Adrenal gland (tissue), 12 donors: ENCODE measurements around the gene CBX4. TPM values are rescaled to one million over a fixed set of nuclear protein-coding genes. Genes with fewer than 3 reads are reported as not detected.

Experiments used
- DNase-seq, 7 donors: peaks; one replicate each; pipeline ENCODE4 v3.0.0-alpha.2; 2019 to 2020
- H3K27ac ChIP-seq, 5 donors: fragments of 200-600 bp; sonication (generic) in 4 of 5; 1 replicate in 3 of 5; 2 replicates in 2 of 5; pipeline versions ENCODE4 v1.5.1 to v1.8.0; 2016 to 2020; ENCODE audit warnings: mild to moderate bottlenecking in 1 of 5
- H3K27me3 ChIP-seq: fragments of 200-600 bp; 2 replicates; pipeline ENCODE4 v1.8.0; 2021
- H3K36me3 ChIP-seq, 2 donors: fragments of 200-600 bp; replicated peaks in 1 of 2; 1 replicate in 1 of 2; 2 replicates in 1 of 2; pipeline versions ENCODE4 v1.5.1 to v1.8.0; 2018 to 2022
- H3K4me1 ChIP-seq, 2 donors: fragments of 200-600 bp; replicated peaks in 1 of 2; 1 replicate in 1 of 2; 2 replicates in 1 of 2; pipeline versions ENCODE4 v1.5.1 to v1.8.0; 2018 to 2021
- H3K4me3 ChIP-seq, 4 donors: fragments of 200-600 bp; sonication (generic) in 3 of 4; one replicate each; pipeline ENCODE4 v1.5.1; 2016 to 2018
- H3K9me3 ChIP-seq, 3 donors: fragments of 200-600 bp; sonication (generic) in 1 of 3; replicated peaks in 1 of 3; 1 replicate in 2 of 3; 2 replicates in 1 of 3; pipeline versions ENCODE4 v1.5.1 to v1.8.0; 2016 to 2021
- CTCF ChIP-seq, 6 experiments: fragments of 450-650 bp in 4 of 6; fragments of 200-600 bp in 2 of 6; sonication (generic) in 1 of 6; IDR thresholded peaks; 1 replicate in 5 of 6; 2 replicates in 1 of 6; pipeline versions ENCODE4 v1.5.1 to v1.8.0; 2016 to 2021; ENCODE audit warnings: antibody characterized with exemption in 6 of 6, mild to moderate bottlenecking in 2 of 6, moderate library complexity in 1 of 6
- POLR2A ChIP-seq, 2 donors: fragments of 450-650 bp; IDR thresholded peaks; one replicate each; pipeline ENCODE4 v1.6.1; 2017; ENCODE audit warnings: antibody characterized with exemption in 2 of 2, mild to moderate bottlenecking in 2 of 2, moderate library complexity in 1 of 2
- WGBS, 4 donors: extraction: QIAGEN DNeasy Blood & Tissue Kit in 2 of 4; methylation state at CpG; one replicate each; pipeline versions ENCODE4 v1.1.5 to v1.1.7; 2013 to 2017; 5-methylcytosine and 5-hydroxymethylcytosine counted together
- intact Hi-C, 2 donors: fragments of 100-400 bp; cut with DNase I; formaldehyde crosslinking; loops; one replicate each; pipeline versions ENCODE4 v1.14.1 to v1.15.0; 2022 to 2023
- polyA plus RNA-seq, 3 donors: library from polyadenylated mRNA; stranded (reverse); fragments of 200-250 nt in 2 of 3; fragments of 350-450 nt in 1 of 3; fragmentation: Illumina TruSeq in 1 of 3; extraction: RNeasy Lipid Tissue Mini Kit (QIAGEN cat#74804) in 1 of 3; gene quantifications; one replicate each; pipeline ENCODE4 v1.2.3, GENCODE V29; 2013 to 2014
- total RNA-seq, 9 donors: library from RNA; depleted of rRNA in 4 of 9; stranded (reverse); fragments of >200 nt in 4 of 9; fragments of 120-200 nt in 1 of 9; fragmentation: NEBNext Ultra II Directional in 1 of 9; extraction: Animal tissue kit (Norgen Biotek cat#: 25700) in 1 of 9; gene quantifications; one replicate each; pipeline versions ENCODE4 v1.1.0 to v1.2.4, GENCODE V29; 2013 to 2023
- donor health status: healthy with polysubstance abuse.
- donor health status: Bipolar disorder and iron deficiency.
- donor health status: DM: yes; HTN: yes; CAD: no.
- donor health status: DM: no; HTN: no; CAD: no.
- donor health status: DM: no; HTN: no; CAD: no.
- donor health status: DM: yes; HTN: yes; CAD: no.

CBX4 gene
- total and polyA plus RNA-seq, 12 donors = 5.4 to 39.3 (median 17.0) TPM

- H3K27ac ChIP-seq = no peak overlapping the region
- H3K4me1 ChIP-seq = no peaks in the 10 kb centered on the region
- intact Hi-C loops = no loop called here
- no peaks in the 10 kb centered on the region for H3K9me3 ChIP-seq
- DNase-seq = peak in 1 of 7 donors; percentile 16
- WGBS, 4 donors = 30 to 44% (median 38%) methylated on average over 6 of the region's 6 CpGs
- TF ChIP-seq CTCF (IDR thresholded peaks at IDR 0.05) (peak; percentile 34 to 45 (median 42)), POLR2A (IDR thresholded peaks at IDR 0.05) (no peak)
- no peak overlapping the region for H3K4me3 ChIP-seq
- no peaks in the 10 kb centered on the region for H3K36me3 ChIP-seq
- H3K27me3 ChIP-seq = peaks cover 6% of the 10 kb centered on the region
Observed at GRCh38 chr17:79874329-79874981, 35.2 kb upstream of the CBX4 start.

GRCh38 chr17:79873583-79873982 is 34.3 kb upstream of the CBX4 start:
- Histone ChIP-seq H3K27ac (no peak overlapping the region), H3K36me3 (no peaks in the 10 kb centered on the region), H3K27me3 (peaks cover 6% of the 10 kb centered on the region), H3K4me3 (no peak overlapping the region), H3K4me1 (no peaks in the 10 kb centered on the region), H3K9me3 (no peaks in the 10 kb centered on the region)
- intact Hi-C loops = no loop called here
- TF ChIP-seq CTCF (IDR thresholded peaks at IDR 0.05) (no peak), POLR2A (IDR thresholded peaks at IDR 0.05) (no peak)
- WGBS, 4 donors = 86 to 89% (median 88%) methylated on average over 8 to 9 of the region's 9 CpGs
- DNase-seq = no peak

- H3K27ac ChIP-seq = no peak overlapping the region
- H3K36me3 ChIP-seq = no peaks in the 10 kb centered on the region
- peaks cover 6% of the 10 kb centered on the region for H3K27me3 ChIP-seq
- DNase-seq = no peak
- no peak overlapping the region for H3K4me3 ChIP-seq
- H3K9me3 ChIP-seq = no peaks in the 10 kb centered on the region
- no peaks in the 10 kb centered on the region for H3K4me1 ChIP-seq
- intact Hi-C loops = no loop called here
- TF ChIP-seq POLR2A (IDR thresholded peaks at IDR 0.05) (no peak), CTCF (IDR thresholded peaks at IDR 0.05) (no peak)
- 62 to 77% (median 63%) methylated on average over 10 of the region's 10 CpGs for WGBS, 4 donors
Observed at GRCh38 chr17:79872762-79873161, 33.5 kb upstream of the CBX4 start.

- H3K9me3 ChIP-seq = no peaks in the 10 kb centered on the region
- H3K4me3 ChIP-seq = no peak overlapping the region
- intact Hi-C loops = no loop called here
- WGBS, 4 donors = 84 to 100% (median 90%) methylated on average over 9 to 18 of the region's 18 CpGs
- H3K36me3 ChIP-seq = no peaks in the 10 kb centered on the region
- H3K27ac ChIP-seq = no peak overlapping the region
- no peaks in the 10 kb centered on the region for H3K4me1 ChIP-seq
- DNase-seq = no peak
- no peaks in the 10 kb centered on the region for H3K27me3 ChIP-seq
- TF ChIP-seq CTCF (IDR thresholded peaks at IDR 0.05) (no peak), POLR2A (IDR thresholded peaks at IDR 0.05) (no peak)
Observed at GRCh38 chr17:79871131-79871530, 31.9 kb upstream of the CBX4 start.
